ENCODE measurements around the gene APOL1.

- no peak for TF ChIP-seq CTCF (IDR thresholded peaks at IDR 0.05 in 2 of 3, conservative IDR thresholded peaks at IDR 0.05 in 1 of 3; ENCODE audit: borderline replicate concordance in 1 of 3, insufficient read depth in 1 of 3, low read depth in 2 of 3, low read length in 2 of 3)
- no peak for TF ChIP-seq POLR2AphosphoS5 (IDR thresholded peaks at IDR 0.05; ENCODE audit: low read depth, low read length)
- no peak for TF ChIP-seq ATF3 (IDR thresholded peaks at IDR 0.05)
- no peak for TF ChIP-seq CBX3 (IDR thresholded peaks at IDR 0.05; ENCODE audit: low read depth)
- no peak for TF ChIP-seq REST (IDR thresholded peaks at IDR 0.05; ENCODE audit: low read depth)
- TF ChIP-seq RAD21 (IDR thresholded peaks at IDR 0.05; ENCODE audit: low read depth): no peak
- TF ChIP-seq CEBPB (IDR thresholded peaks at IDR 0.05; ENCODE audit: low read depth): no peak
- TF ChIP-seq EZH2 (IDR thresholded peaks at IDR 0.05): no peak
- no peak for TF ChIP-seq MAX (IDR thresholded peaks at IDR 0.05)
- TF ChIP-seq SRF (IDR thresholded peaks at IDR 0.05; ENCODE audit: low read depth): no peak
- no peak for TF ChIP-seq POLR2A (IDR thresholded peaks at IDR 0.05; ENCODE audit: borderline replicate concordance, extremely low read depth, insufficient read depth, insufficient read length)
Observed at GRCh38 chr22:36246718-36247117, 6.2 kb upstream of the APOL1 start.

Data from HCT116 (cell line).